ENCODE data around the gene MGRN1.

DNA sequence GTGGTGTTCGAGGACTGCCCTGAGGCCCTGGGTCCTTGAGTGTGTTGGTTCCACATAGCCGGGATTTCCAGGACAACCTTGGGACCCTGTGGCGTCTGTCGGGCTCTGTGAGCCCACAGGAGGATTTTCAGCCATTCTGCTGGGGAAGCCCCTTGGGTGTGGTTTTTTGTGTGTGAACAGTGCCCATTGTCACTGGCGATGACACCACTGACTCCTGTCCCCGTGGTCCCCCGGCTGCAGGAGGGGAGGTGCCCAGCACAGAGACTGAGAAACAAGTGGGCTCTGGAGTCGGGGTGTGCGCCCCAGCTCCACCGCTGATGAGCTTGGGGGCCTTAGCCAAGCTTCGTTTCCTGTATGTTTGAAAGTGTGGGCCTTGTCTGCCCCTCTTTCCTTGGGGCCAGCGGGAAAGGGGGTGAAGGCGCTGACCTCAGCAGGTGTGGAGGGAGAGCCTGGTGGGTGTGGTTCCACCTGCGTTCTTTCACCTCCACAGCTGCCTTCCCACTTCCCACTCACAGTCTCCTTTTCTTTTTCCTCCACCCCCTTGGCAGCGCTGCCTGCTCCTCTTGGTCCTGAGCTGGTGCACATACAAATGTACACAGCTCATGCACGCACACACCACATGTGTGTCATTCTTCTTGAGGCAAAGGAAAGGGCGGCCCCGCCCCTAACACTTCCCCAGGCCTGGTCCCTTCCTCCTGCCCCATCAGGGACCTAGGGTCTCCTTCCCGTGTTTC, 16.1 kb downstream of the MGRN1 start:
- TF ChIP-seq, protein P1, sequence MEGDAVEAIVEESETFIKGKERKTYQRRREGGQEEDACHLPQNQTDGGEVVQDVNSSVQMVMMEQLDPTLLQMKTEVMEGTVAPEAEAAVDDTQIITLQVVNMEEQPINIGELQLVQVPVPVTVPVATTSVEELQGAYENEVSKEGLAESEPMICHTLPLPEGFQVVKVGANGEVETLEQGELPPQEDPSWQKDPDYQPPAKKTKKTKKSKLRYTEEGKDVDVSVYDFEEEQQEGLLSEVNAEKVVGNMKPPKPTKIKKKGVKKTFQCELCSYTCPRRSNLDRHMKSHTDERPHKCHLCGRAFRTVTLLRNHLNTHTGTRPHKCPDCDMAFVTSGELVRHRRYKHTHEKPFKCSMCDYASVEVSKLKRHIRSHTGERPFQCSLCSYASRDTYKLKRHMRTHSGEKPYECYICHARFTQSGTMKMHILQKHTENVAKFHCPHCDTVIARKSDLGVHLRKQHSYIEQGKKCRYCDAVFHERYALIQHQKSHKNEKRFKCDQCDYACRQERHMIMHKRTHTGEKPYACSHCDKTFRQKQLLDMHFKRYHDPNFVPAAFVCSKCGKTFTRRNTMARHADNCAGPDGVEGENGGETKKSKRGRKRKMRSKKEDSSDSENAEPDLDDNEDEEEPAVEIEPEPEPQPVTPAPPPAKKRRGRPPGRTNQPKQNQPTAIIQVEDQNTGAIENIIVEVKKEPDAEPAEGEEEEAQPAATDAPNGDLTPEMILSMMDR (conservative IDR thresholded peaks at IDR 0.05; ENCODE audit: low read depth, low read length): no peak
- no peak for TF ChIP-seq EZH2 (IDR thresholded peaks at IDR 0.05; ENCODE audit: low read length, unreplicated experiment)
